Measurements from ENCODE around the gene ATP5F1E. TPM values are rescaled to one million over a fixed set of nuclear protein-coding genes. Genes with fewer than 3 reads are reported as not detected.

The ATP5F1E gene
- total and polyA plus RNA-seq, 9 of the 15 experiments (the other 6 are each of a cell fraction or from before 2014, with no cell fraction given) = 60.3 to 162 (median 113) TPM

DNA sequence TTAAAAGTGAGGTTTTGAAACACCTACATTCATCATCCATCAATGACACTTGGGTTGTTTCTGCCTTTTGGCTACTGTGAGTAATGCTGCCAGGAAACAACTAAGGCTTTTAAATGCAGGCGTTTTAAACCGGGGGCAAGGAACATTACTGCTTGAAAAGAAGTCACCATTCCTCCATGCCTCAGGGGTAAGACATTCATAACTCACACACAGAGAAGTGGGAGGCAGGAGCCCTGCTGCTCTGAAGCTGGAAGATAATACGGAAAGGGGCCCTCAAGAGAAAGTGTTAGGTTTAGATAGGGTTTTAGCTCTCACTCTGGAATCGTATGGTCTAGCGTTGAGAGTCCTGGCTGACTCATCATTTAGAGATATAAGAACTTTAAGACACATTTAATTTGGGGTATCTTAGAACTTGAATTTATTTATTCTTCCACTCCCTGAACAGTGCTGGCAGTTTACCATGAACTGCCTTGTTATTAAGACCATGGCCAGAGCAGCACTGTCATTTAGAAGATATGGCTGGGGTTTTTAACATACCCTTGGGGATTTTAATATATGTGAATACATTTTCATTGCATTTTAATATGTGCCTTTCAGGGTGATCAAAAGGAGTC is 11.1 kb downstream of the ATP5F1E start (continued):
- TF ChIP-seq RBM17 (IDR thresholded peaks at IDR 0.05; ENCODE audit: borderline replicate concordance, low read depth, low read length) (no peak), LARP7 (IDR thresholded peaks at IDR 0.05) (no peak; the same call in 1 of the 2 replicates), RFX5 (IDR thresholded peaks at IDR 0.05; ENCODE audit: low read depth, low read length) (no peak), ZNF766 (CRISPR knock-in tag; conservative IDR thresholded peaks at IDR 0.05) (peak; percentile 82), RBFOX2 (IDR thresholded peaks at IDR 0.05; ENCODE audit: low read depth, low read length) (no peak), SPI1 (IDR thresholded peaks at IDR 0.05; ENCODE audit: borderline replicate concordance, low read depth, low read length) (peak; percentile 34; the same call in 1 of the 2 replicates)
- TF ChIP-seq, protein P1, sequence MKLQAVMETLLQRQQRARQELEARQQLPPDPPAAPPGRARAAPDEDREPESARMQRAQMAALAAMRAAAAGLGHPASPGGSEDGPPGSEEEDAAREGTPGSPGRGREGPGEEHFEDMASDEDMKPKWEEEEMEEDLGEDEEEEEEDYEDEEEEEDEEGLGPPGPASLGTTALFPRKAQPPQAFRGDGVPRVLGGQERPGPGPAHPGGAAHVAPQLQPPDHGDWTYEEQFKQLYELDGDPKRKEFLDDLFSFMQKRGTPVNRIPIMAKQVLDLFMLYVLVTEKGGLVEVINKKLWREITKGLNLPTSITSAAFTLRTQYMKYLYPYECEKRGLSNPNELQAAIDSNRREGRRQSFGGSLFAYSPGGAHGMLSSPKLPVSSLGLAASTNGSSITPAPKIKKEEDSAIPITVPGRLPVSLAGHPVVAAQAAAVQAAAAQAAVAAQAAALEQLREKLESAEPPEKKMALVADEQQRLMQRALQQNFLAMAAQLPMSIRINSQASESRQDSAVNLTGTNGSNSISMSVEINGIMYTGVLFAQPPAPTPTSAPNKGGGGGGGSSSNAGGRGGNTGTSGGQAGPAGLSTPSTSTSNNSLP (IDR thresholded peaks at IDR 0.05; ENCODE audit: borderline replicate concordance, low read depth, low read length) = peak; percentile 92
- TF ChIP-seq, protein P2, sequence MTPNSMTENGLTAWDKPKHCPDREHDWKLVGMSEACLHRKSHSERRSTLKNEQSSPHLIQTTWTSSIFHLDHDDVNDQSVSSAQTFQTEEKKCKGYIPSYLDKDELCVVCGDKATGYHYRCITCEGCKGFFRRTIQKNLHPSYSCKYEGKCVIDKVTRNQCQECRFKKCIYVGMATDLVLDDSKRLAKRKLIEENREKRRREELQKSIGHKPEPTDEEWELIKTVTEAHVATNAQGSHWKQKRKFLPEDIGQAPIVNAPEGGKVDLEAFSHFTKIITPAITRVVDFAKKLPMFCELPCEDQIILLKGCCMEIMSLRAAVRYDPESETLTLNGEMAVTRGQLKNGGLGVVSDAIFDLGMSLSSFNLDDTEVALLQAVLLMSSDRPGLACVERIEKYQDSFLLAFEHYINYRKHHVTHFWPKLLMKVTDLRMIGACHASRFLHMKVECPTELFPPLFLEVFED (CRISPR knock-in tag; conservative IDR thresholded peaks at IDR 0.05) = peak; percentile 50; the same call in 1 of the 2 replicates
- TF ChIP-seq, protein P3, sequence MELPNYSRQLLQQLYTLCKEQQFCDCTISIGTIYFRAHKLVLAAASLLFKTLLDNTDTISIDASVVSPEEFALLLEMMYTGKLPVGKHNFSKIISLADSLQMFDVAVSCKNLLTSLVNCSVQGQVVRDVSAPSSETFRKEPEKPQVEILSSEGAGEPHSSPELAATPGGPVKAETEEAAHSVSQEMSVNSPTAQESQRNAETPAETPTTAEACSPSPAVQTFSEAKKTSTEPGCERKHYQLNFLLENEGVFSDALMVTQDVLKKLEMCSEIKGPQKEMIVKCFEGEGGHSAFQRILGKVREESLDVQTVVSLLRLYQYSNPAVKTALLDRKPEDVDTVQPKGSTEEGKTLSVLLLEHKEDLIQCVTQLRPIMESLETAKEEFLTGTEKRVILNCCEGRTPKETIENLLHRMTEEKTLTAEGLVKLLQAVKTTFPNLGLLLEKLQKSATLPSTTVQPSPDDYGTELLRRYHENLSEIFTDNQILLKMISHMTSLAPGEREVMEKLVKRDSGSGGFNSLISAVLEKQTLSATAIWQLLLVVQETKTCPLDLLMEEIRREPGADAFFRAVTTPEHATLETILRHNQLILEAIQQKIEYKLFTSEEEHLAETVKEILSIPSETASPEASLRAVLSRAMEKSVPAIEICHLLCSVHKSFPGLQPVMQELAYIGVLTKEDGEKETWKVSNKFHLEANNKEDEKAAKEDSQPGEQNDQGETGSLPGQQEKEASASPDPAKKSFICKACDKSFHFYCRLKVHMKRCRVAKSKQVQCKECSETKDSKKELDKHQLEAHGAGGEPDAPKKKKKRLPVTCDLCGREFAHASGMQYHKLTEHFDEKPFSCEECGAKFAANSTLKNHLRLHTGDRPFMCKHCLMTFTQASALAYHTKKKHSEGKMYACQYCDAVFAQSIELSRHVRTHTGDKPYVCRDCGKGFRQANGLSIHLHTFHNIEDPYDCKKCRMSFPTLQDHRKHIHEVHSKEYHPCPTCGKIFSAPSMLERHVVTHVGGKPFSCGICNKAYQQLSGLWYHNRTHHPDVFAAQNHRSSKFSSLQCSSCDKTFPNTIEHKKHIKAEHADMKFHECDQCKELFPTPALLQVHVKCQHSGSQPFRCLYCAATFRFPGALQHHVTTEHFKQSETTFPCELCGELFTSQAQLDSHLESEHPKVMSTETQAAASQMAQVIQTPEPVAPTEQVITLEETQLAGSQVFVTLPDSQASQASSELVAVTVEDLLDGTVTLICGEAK (IDR thresholded peaks at IDR 0.05) = peak; percentile 46; the same call in 1 of the 2 replicates
- TF ChIP-seq, protein P3 (CRISPR knock-in tag; IDR thresholded peaks at IDR 0.05) = no peak
